B cell (primary cell): ENCODE data around the gene NBR1.

Experiments
- EZH2 ChIP-seq: IDR thresholded peaks from 2 replicates; pipeline ENCODE4 v1.6.1; 2012; ENCODE audit warnings: borderline replicate concordance, low read depth, mild to moderate bottlenecking, moderate library complexity, low read length; ENCODE audit not compliant: insufficient read depth, poor library complexity, severe bottlenecking
- TF ChIP-seq, protein P1 (sequence below): fragments of 200-600 bp; IDR thresholded peaks from one replicate; pipeline ENCODE4 v1.8.0; 2022; ENCODE audit warnings: antibody characterized with exemption, mild to moderate bottlenecking

DNA sequence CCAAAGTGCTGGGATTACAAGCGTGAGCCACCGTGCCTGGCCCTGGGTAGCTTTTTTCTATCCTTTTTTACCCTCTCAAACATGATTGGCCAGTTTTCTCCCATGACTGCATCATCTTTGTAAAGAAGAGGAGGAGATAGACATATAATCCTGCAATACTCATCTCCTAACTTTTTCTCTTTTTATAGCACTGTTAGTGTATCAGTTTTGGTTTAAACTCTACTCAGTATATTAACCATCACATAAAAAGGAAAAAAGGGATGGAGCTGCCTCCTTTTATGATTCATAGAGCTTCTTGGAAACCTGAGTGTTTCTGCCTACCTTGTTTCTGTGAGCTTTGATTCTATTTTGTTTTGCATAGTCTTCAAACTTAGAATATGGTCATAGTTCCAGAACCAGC, 28.6 kb downstream of the NBR1 start:
- TF ChIP-seq EZH2, result no peak
- TF ChIP-seq, protein P1, sequence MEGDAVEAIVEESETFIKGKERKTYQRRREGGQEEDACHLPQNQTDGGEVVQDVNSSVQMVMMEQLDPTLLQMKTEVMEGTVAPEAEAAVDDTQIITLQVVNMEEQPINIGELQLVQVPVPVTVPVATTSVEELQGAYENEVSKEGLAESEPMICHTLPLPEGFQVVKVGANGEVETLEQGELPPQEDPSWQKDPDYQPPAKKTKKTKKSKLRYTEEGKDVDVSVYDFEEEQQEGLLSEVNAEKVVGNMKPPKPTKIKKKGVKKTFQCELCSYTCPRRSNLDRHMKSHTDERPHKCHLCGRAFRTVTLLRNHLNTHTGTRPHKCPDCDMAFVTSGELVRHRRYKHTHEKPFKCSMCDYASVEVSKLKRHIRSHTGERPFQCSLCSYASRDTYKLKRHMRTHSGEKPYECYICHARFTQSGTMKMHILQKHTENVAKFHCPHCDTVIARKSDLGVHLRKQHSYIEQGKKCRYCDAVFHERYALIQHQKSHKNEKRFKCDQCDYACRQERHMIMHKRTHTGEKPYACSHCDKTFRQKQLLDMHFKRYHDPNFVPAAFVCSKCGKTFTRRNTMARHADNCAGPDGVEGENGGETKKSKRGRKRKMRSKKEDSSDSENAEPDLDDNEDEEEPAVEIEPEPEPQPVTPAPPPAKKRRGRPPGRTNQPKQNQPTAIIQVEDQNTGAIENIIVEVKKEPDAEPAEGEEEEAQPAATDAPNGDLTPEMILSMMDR, result no peak
